ENCODE data around the gene PCDH9. TPM values are rescaled to one million over a fixed set of nuclear protein-coding genes. Genes with fewer than 3 reads are reported as not detected.

PCDH9 gene
- polyA plus RNA-seq, 1 experiment = 3.3 TPM

DNA sequence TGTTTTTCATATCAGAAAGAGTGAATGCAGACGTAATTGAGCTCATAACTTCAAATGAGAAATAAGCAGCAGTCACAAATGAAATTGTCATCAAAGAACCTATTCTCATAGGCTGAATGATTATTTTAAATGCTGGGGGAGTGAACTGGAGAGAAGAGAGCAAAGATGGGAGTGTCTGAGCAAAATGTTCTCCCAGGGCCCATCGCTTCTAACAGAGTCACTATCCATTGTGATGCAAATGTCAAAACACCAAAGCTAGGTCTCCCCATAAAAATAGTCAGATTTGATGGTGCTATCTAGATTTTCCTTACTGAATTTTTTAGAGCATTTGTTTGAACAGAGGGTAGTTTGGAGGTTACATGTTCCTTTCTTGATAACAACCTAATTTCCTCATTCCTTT lies 278.7 kb downstream of the PCDH9 start:
- DNase-seq (ENCODE audit: low read depth, low spot score) = no peak
- POLR2A ChIA-PET = no interaction called here

DNA sequence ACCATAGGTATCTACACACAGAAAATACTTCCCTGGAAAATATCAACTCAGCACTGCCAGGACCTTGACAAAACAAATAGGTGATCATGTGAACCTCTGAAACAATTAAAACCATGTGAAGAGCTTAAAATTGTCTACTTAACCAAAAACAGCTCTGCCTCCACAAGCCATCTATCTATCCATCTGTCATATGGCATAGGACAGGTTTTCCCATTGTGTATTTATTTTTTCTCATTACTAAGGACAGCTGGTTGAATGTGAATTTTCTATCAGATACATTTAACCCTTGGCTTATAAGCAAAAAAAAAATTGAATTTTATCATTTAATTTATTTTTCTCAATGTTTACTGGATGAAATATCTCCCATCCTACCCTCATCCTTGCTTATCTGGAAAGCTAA lies 279.5 kb downstream of the PCDH9 start:
- TF ChIP-seq, protein P1, sequence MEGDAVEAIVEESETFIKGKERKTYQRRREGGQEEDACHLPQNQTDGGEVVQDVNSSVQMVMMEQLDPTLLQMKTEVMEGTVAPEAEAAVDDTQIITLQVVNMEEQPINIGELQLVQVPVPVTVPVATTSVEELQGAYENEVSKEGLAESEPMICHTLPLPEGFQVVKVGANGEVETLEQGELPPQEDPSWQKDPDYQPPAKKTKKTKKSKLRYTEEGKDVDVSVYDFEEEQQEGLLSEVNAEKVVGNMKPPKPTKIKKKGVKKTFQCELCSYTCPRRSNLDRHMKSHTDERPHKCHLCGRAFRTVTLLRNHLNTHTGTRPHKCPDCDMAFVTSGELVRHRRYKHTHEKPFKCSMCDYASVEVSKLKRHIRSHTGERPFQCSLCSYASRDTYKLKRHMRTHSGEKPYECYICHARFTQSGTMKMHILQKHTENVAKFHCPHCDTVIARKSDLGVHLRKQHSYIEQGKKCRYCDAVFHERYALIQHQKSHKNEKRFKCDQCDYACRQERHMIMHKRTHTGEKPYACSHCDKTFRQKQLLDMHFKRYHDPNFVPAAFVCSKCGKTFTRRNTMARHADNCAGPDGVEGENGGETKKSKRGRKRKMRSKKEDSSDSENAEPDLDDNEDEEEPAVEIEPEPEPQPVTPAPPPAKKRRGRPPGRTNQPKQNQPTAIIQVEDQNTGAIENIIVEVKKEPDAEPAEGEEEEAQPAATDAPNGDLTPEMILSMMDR (IDR thresholded peaks at IDR 0.05; ENCODE audit: low read depth, low read length) = no peak
- no peak for DNase-seq (ENCODE audit: low read depth, low spot score)
- no peak overlapping the region for H3K27ac ChIP-seq (ENCODE audit: low read depth, low read length)
- ChIA-PET POLR2A (no interaction called here), CTCF (no interaction called here)
- no peaks in the 10 kb centered on the region for H3K27me3 ChIP-seq (ENCODE audit: control insufficient read depth, insufficient read depth, low read length)
- no peak overlapping the region for H3K4me3 ChIP-seq (ENCODE audit: low read depth, low read length)
- no peaks in the 10 kb centered on the region for H3K9me3 ChIP-seq (ENCODE audit: control insufficient read depth, insufficient read depth, low read length)

More for the DNA sequence above, 278.7 kb downstream of the PCDH9 start:
- TF ChIP-seq, protein P1 (IDR thresholded peaks at IDR 0.05; ENCODE audit: low read depth, low read length) = no peak
- CTCF ChIA-PET = no interaction called here
- H3K9me3 ChIP-seq (ENCODE audit: control insufficient read depth, insufficient read depth, low read length) = no peaks in the 10 kb centered on the region
- H3K27ac ChIP-seq (ENCODE audit: low read depth, low read length) = no peak overlapping the region
- no peak overlapping the region for H3K4me3 ChIP-seq (ENCODE audit: low read depth, low read length)
- no peaks in the 10 kb centered on the region for H3K27me3 ChIP-seq (ENCODE audit: control insufficient read depth, insufficient read depth, low read length)

DNA sequence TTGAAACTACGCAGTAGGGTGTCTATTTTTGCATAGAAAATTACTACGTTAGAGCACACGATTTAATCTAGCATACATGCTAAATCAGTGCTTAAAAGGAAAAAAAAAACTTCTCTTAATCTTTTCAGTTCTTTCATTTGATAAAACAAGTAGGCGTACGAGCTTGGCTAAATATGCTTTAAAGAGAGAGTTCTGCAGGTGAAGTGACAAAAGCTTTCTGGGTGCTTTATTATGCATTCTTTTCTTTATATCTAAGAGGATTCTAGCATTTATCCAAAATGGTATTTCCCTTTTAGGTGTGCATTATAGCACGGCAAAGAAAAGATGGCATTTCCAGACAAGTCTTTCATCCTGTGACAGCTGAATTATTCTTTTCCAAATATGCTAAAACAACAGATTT lies 281.2 kb downstream of the PCDH9 start:
- Histone ChIP-seq H3K27me3 (ENCODE audit: control insufficient read depth, insufficient read depth, low read length) (no peaks in the 10 kb centered on the region), H3K4me3 (ENCODE audit: low read depth, low read length) (no peak overlapping the region), H3K27ac (ENCODE audit: low read depth, low read length) (no peak overlapping the region), H3K9me3 (ENCODE audit: control insufficient read depth, insufficient read depth, low read length) (no peaks in the 10 kb centered on the region)
- CTCF ChIA-PET = no interaction called here
- POLR2A ChIA-PET = no interaction called here
- no peak for DNase-seq (ENCODE audit: low read depth, low spot score)
- TF ChIP-seq, protein P1 (IDR thresholded peaks at IDR 0.05; ENCODE audit: low read depth, low read length) = no peak

DNA sequence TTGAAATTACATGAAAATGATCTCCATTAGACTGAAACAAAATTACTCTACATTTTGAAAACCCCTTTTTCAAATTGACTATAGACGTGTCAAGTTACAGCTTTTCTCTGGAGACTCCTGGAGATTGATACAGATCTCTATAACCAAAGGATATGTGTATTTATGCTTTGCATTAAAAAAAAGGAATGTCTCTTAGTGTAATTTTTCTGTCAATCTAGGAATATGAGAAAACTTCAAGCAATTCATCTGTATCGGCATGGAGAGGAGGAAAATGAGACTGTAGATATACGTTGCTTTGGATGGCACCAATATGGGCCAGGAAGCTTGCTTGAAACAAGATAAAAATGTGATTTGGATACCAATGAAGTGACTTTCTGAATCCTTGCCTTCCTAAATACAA lies 286.6 kb downstream of the PCDH9 start:
- POLR2A ChIA-PET = no interaction called here
- H3K27ac ChIP-seq (ENCODE audit: low read depth, low read length) = no peak overlapping the region
- H3K27me3 ChIP-seq (ENCODE audit: control insufficient read depth, insufficient read depth, low read length) = no peaks in the 10 kb centered on the region
- CTCF ChIA-PET = no interaction called here
- TF ChIP-seq, protein P1 (IDR thresholded peaks at IDR 0.05; ENCODE audit: low read depth, low read length) = no peak
- no peak for DNase-seq (ENCODE audit: low read depth, low spot score)
- H3K9me3 ChIP-seq (ENCODE audit: control insufficient read depth, insufficient read depth, low read length) = no peaks in the 10 kb centered on the region
- no peak overlapping the region for H3K4me3 ChIP-seq (ENCODE audit: low read depth, low read length)

DNA sequence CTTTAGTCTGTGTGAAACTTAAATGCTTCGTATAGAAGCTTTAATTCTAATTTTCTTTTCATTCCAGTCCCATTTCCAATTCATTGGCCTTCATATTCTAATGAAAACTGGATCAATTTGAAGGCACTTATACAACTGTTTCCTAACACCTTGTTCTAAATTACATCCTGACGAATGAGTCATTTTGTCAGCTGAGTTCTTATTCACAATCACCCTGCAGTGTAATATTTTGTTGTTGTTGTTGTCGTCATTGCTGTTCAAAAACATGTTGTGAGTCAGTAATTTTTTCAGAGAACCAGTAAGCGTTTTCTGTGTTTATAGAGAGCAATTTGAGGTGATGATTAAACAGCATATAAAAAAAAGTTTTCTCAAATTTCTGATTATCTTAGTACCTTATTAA lies 290.0 kb downstream of the PCDH9 start:
- DNase-seq (ENCODE audit: low read depth, low spot score) = no peak
- ChIA-PET POLR2A (no interaction called here), CTCF (interaction anchor here (0.5 kb wide), 1 partner anchor 9 kb away, joined by 3 read pairs; no protein-coding TSS in a partner anchor)
- TF ChIP-seq, protein P1 (IDR thresholded peaks at IDR 0.05; ENCODE audit: low read depth, low read length) = no peak
- no peaks in the 10 kb centered on the region for H3K27me3 ChIP-seq (ENCODE audit: control insufficient read depth, insufficient read depth, low read length)
- H3K4me3 ChIP-seq (ENCODE audit: low read depth, low read length) = no peak overlapping the region
- no peak overlapping the region for H3K27ac ChIP-seq (ENCODE audit: low read depth, low read length)
- no peaks in the 10 kb centered on the region for H3K9me3 ChIP-seq (ENCODE audit: control insufficient read depth, insufficient read depth, low read length)

All from AG04450 (cell line).